Parathyroid adenoma (tissue), 2 donors: Measurements from ENCODE around the gene MAN2B1.

ENCODE experiments used
- H2AFZ ChIP-seq: fragments of 300-600 bp; sonication (generic); one replicate; pipeline ENCODE4 v1.7.0; 2017; ENCODE audit warnings: antibody characterized with exemption, mild to moderate bottlenecking
- H3K27ac ChIP-seq: fragments of 300-600 bp; sonication (generic); one replicate; pipeline ENCODE4 v1.7.0; 2017
- H3K27me3 ChIP-seq: fragments of 300-600 bp; sonication (generic); one replicate; pipeline ENCODE4 v1.7.0; 2017; ENCODE audit warnings: low read length; ENCODE audit not compliant: control insufficient read depth, insufficient read depth
- H3K36me3 ChIP-seq: fragments of 300-600 bp; sonication (generic); one replicate; pipeline ENCODE4 v1.7.0; 2017; ENCODE audit warnings: low read length; ENCODE audit not compliant: control insufficient read depth, insufficient read depth
- H3K4me1 ChIP-seq: fragments of 300-600 bp; sonication (generic); one replicate; pipeline ENCODE4 v1.7.0; 2017; ENCODE audit warnings: control low read depth
- H3K4me2 ChIP-seq: fragments of 300-600 bp; sonication (generic); one replicate; pipeline ENCODE4 v1.7.0; 2017; ENCODE audit warnings: low read length
- H3K4me3 ChIP-seq: fragments of 300-600 bp; sonication (generic); one replicate; pipeline ENCODE4 v1.7.0; 2017; ENCODE audit warnings: low read depth, low read length
- H3K79me2 ChIP-seq: fragments of 300-600 bp; sonication (generic); one replicate; pipeline ENCODE4 v1.7.0; 2017; ENCODE audit warnings: control low read depth
- H3K9ac ChIP-seq: fragments of 300-600 bp; sonication (generic); one replicate; pipeline ENCODE4 v1.7.0; 2017; ENCODE audit warnings: mild to moderate bottlenecking
- H3K9me3 ChIP-seq: fragments of 300-600 bp; sonication (generic); one replicate; pipeline ENCODE4 v1.7.0; 2017; ENCODE audit warnings: low read length; ENCODE audit not compliant: control insufficient read depth
- CTCF ChIP-seq: fragments of 300-600 bp; sonication (generic); IDR thresholded peaks from one replicate; pipeline ENCODE4 v1.7.0; 2017; ENCODE audit warnings: antibody characterized with exemption, mild to moderate bottlenecking
- donor health status: primary hyperparathyroidism.

Gene MAN2B1

GRCh38 chr19:12657966-12658365 is 8.6 kb downstream of the MAN2B1 start:
- no peaks in the 10 kb centered on the region for H3K9me3 ChIP-seq
- no peak overlapping the region for H2AFZ ChIP-seq
- H3K36me3 ChIP-seq: no peaks in the 10 kb centered on the region
- no peaks in the 10 kb centered on the region for H3K27me3 ChIP-seq
- H3K4me1 ChIP-seq: no peaks in the 10 kb centered on the region
- no peak overlapping the region for H3K9ac ChIP-seq
- no peaks in the 10 kb centered on the region for H3K79me2 ChIP-seq
- H3K27ac ChIP-seq: no peak overlapping the region
- no peak for TF ChIP-seq CTCF
- no peak overlapping the region for H3K4me3 ChIP-seq
- H3K4me2 ChIP-seq: no peak overlapping the region

GRCh38 chr19:12656899-12657571 is 9.5 kb downstream of the MAN2B1 start:
- H3K27ac ChIP-seq: no peak overlapping the region
- no peak overlapping the region for H3K4me3 ChIP-seq
- H2AFZ ChIP-seq: no peak overlapping the region
- no peaks in the 10 kb centered on the region for H3K9me3 ChIP-seq
- no peak for TF ChIP-seq CTCF
- H3K79me2 ChIP-seq: no peaks in the 10 kb centered on the region
- H3K36me3 ChIP-seq: no peaks in the 10 kb centered on the region
- no peaks in the 10 kb centered on the region for H3K4me1 ChIP-seq
- no peaks in the 10 kb centered on the region for H3K27me3 ChIP-seq
- no peak overlapping the region for H3K4me2 ChIP-seq
- H3K9ac ChIP-seq: no peak overlapping the region

- no peak for TF ChIP-seq CTCF
Observed at GRCh38 chr19:12655546-12655945, 11.0 kb downstream of the MAN2B1 start.

GRCh38 chr19:12652219-12652618 is 14.3 kb downstream of the MAN2B1 start:
- TF ChIP-seq CTCF: no peak
- no peak overlapping the region for H3K27ac ChIP-seq
- H3K36me3 ChIP-seq: no peaks in the 10 kb centered on the region
- no peaks in the 10 kb centered on the region for H3K79me2 ChIP-seq
- no peak overlapping the region for H3K4me2 ChIP-seq
- H3K9ac ChIP-seq: no peak overlapping the region
- no peak overlapping the region for H2AFZ ChIP-seq
- no peaks in the 10 kb centered on the region for H3K27me3 ChIP-seq
- no peak overlapping the region for H3K4me3 ChIP-seq
- H3K9me3 ChIP-seq: no peaks in the 10 kb centered on the region
- peaks cover 6% of the 10 kb centered on the region for H3K4me1 ChIP-seq

More at GRCh38 chr19:12655546-12655945, 11.0 kb downstream of the MAN2B1 start:
- H3K27me3 ChIP-seq: no peaks in the 10 kb centered on the region
- H3K9ac ChIP-seq: no peak overlapping the region
- no peaks in the 10 kb centered on the region for H3K36me3 ChIP-seq
- no peaks in the 10 kb centered on the region for H3K9me3 ChIP-seq
- no peak overlapping the region for H3K4me2 ChIP-seq
- no peaks in the 10 kb centered on the region for H3K4me1 ChIP-seq
- H3K4me3 ChIP-seq: no peak overlapping the region
- H3K27ac ChIP-seq: no peak overlapping the region
- no peaks in the 10 kb centered on the region for H3K79me2 ChIP-seq
- H2AFZ ChIP-seq: no peak overlapping the region

- Histone ChIP-seq H3K9me3 (no peaks in the 10 kb centered on the region), H3K9ac (no peak overlapping the region), H3K27me3 (no peaks in the 10 kb centered on the region), H3K4me2 (no peak overlapping the region), H3K79me2 (no peaks in the 10 kb centered on the region), H3K36me3 (no peaks in the 10 kb centered on the region), H3K27ac (no peak overlapping the region), H3K4me3 (no peak overlapping the region), H2AFZ (no peak overlapping the region), H3K4me1 (peaks cover 6% of the 10 kb centered on the region)
- TF ChIP-seq CTCF: no peak
Observed at GRCh38 chr19:12649941-12650340, 16.6 kb downstream of the MAN2B1 start.
